HG02763 (cell line): ENCODE results near the gene EFL1.
"Not testable (repeated sequence)": the region's sequence is repeated elsewhere in the genome, so short reads cannot be mapped to it uniquely, and the experiment has no call there.

Source experiments
- ATAC-seq: cut with Tn5 transposase; IDR thresholded peaks from one replicate; pipeline ENCODE4 v1.9.1; 2021; ENCODE audit warnings: mild to moderate bottlenecking, moderate library complexity; ENCODE audit not compliant: unreplicated experiment

The EFL1 gene

DNA sequence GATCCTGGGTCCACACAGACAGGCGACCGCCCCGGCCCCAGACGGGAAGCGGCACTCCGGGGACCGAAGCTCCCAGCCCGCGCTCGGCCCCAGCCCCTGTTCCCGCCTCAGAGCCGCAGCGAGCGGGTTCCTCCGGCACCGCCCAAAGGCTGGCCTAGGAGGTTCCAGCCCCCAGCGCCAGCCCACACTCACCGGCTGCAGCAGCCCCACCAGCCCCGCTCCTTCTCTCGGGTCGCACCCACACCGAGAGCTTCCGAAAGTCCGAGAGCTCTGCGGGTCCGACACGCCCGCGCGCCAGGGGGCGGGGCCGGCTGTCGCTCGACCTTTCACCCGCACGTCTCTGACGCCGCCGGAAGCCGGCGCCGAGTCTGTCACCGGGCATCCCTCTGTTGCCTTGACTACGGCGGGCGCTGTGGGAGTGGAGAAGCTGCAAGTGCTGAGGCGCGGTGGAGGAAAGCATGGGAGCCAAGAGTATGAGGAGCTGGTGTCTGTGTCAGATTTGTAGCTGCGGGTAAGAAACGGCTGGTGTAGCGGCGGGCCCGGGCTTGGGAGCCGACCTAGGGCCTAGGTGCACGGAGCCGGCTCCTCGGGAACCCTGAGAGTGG is at the start of gene EFL1, which contains the start of gene SAXO2:
Gene EFL1, minus strand, starts transcription at position 313 of the 605 bp plus-strand sequence. CDS start 956 bp downstream, outside the sequence.
Gene SAXO2, plus strand, starts transcription at position 397 of the 605 bp plus-strand sequence. Its CDS starts 62 bp downstream, at position 459.
- ATAC-seq, result peak; percentile 96

- not testable (repeated sequence) for ATAC-seq
These were observed 48.8 kb upstream of the EFL1 start for GRCh38 chr15:82311321-82311720.

DNA sequence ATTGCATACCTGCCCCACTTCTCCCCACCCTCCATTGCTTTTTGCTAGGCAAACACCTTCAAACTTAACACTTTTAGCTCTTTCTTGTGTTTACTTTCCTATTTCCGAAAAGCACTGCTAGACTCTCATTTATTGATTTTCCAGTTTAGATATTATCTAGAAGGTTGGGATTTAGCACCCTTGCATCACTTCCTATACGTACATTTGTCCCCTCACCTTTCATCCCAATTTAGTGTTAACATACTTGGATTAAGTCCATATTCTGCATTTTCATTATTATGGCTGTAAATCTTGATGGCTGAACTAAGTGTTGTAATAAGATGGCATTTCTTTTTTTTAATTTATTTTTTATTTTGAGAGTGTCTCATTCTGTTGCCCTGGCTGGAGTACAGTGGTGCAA is 47.3 kb upstream of the EFL1 start:
- no peak for ATAC-seq

GRCh38 chr15:82307714-82308081 is 45.2 kb upstream of the EFL1 start:
- no peak for ATAC-seq

DNA sequence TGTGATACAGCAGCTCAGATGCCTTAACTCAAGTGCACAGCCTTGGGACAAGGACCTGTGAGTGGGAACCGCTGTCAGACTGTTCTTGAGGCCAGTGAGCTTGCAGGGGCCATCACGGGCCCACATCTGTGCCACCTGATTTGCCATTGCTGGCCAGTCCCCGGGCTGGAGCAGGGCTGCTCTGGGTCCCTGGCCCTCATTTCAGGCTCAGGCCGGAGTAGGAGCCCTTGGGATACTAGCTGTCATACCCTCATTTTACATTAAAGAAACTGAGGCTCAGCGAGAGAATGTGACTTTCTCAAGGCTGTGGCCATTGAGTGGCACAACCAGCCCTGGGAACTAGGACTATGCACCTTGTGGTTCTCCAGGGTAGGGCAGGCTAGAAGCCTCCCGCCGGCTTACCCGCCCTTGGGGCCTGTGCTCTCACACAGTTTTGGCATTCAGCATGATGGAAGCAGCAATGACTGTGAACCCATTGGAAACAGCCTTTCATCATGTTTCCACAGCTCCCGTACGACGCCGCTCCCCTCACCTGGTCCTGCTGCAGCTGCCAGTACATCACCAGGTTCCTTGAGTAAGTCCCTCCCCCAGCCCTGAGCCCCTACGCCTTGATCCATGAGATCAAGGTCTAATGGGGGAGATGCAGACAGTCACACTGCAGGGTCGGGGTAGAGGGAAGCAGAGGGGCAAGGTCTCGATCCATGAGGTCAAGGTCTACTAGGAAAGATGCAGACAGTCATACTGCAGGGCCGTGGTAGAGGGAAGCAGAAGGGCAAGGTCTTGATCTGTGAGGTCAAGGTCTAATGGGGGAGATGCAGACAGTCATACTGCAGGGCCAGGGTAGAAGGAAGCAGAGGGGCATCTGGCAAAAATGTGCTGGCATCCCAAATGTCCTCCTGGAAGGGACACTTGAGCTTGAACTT is 44.5 kb upstream of the EFL1 start:
- no peak for ATAC-seq

DNA sequence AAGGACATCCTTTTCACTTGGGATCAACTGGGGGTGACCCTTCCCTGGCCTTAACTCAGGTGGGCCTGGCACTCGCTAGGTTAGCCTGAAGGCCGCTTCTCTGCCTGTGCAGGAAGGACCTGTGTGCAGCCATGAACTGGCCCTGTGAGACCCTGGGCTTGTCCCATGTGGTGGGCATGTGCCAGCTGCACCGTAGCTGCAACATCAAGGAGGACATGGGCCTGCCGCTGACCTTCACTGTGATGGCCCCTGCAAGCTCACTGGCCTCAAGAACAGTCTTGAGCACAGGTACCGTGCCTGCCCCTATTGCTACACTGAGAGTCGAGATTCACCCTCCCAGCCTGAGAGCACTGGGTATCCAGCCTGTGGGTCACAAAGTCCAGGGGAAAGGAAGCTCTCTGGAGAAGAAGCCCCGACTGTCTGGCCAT is 43.1 kb upstream of the EFL1 start:
- no peak for ATAC-seq

DNA sequence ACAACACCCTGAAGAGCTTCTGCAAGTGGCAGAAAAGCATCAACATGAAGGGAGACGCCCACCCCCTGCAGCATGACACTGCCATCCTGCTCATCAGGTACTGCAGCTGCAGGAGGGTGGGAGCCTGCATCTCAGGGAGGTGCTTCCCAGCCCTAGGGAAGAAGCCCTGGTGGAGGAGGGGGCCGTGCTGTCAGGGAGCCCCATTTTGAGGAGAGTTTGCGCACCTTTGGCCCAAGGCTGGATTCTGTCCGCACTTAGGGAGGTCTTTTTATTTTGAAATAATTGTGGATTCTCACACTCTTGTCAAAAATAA is 42.2 kb upstream of the EFL1 start:
- ATAC-seq, result no peak

GRCh38 chr15:82303956-82304777 is 41.6 kb upstream of the EFL1 start:
- no peak for ATAC-seq

- no peak for ATAC-seq
These were observed 38.9 kb upstream of the EFL1 start for GRCh38 chr15:82301296-82302016.

DNA sequence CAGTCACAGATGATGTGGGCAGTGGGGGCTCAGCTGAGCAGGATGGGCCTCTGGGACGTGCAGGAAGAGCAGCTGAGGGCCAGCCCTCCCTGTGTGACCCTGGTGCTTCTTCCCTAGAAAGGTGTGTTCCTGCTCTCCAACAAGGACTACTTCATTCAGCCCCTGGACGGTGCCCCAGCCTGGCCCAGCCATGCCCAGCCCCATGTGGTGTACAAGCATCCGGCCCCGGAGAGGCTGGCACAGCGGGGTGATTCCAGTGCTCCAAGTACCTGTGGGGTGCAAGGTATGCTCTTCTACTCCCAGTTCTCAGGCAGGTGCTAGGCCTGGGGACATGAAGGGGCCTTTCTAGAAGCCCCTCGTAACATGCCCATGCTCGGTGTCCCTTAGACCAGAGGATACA is 38.3 kb upstream of the EFL1 start:
- no peak for ATAC-seq

- ATAC-seq, result not testable (repeated sequence)
These were observed 37.8 kb upstream of the EFL1 start for GRCh38 chr15:82300326-82300725.

DNA sequence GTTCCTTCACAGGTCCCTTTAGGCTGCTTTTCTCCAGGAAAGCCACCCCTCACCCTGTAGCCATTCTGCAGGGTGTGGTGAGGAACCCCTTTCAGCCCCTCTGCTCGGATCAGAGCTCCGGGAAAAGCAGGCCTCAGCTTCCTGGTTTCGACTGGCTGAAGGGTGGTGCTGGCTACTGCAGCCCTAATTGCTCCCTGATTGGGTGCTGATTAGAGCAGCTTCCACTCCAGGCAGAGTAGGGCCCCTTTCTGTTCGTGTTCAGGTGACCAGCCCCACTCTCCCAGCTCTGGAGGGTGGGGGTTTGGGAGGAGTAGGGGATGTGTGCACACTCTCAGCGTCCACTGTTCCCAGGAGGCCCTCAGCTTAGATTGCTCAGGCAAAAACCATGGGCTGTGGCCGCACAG is 37.0 kb upstream of the EFL1 start:
- not testable (repeated sequence) for ATAC-seq

GRCh38 chr15:82298520-82298919 is 36.0 kb upstream of the EFL1 start:
- ATAC-seq, result no peak

DNA sequence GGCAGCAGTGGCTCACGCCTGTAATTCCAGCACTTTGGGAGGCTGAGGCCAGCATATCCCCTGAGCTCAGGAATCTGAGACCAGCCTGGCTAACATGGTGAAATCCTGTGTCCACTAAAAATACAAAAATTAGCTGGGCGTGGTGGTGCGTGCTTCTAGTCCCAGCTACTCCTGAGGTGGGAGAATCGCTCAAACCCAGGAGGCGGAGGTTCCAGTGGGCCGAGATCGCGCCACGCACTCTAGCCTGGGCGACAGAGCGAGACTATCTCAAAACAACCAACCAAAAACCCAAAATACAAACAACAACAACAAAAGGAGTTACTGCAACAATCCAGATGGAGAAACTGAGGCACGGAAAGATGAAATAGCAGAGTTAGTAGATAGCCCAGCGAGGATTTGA is 35.5 kb upstream of the EFL1 start:
- ATAC-seq, result no peak

GRCh38 chr15:82297546-82297945 is 35.0 kb upstream of the EFL1 start:
- ATAC-seq, result no peak

GRCh38 chr15:82294061-82294690 is 31.6 kb upstream of the EFL1 start:
- no peak for ATAC-seq

DNA sequence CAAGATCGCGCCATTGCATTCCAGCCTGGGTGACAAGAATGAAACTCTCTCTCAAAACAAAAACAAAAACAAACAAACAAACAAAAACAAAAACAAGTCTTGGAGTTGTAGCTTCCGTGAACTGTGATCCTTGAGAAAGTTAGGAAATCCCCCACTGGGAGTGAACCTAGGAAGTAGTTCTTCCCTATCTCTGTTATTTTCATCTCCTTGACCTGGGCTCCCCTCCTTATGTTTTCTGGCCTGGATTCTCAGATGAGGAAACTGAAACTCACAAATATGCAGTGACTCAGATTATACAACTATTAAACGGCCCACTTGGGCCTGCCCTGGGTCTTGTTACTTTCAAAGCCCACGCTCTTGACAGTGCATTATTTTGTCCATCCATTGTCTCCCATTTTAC is 29.7 kb upstream of the EFL1 start:
- no peak for ATAC-seq

GRCh38 chr15:82288202-82288601 is 25.7 kb upstream of the EFL1 start:
- ATAC-seq, result not testable (repeated sequence)

DNA sequence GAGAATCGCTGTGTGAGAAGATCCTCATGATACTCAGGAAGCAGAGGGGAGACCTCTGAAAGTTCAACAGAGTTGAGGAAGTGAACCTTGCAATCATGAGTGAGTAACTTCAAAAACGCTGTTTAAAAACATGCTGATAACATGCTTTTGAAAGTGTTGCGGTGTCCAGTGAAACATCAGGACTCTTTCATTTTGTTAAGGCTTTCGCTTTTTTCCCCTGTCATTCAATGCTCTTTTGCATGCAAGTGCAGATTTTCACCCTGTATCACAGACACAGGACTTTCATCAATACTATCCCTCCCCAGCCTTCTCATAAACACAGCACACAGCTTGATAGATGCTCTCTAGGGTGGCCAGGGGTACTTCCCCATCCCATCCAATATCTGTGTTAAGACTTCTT is 23.9 kb upstream of the EFL1 start:
- ATAC-seq, result peak; percentile 88

DNA sequence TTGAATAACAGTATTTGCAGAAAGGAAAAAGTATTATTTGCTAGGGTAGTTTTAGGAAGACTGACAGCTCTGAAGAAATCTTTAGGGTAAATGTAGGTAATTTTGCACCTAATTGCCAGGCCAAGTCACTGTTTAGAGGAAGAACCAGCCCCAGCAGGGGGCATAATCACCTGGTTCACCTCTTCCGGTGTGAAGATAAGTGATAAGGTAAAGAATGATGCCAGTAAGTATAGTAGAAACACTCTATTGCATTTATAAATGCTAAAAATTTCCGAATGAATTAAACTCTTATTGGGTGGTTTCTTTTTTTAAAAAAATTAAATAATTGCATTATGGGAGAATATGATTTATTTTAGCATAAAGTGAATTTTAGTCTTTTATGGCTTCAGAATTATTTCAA is 21.8 kb upstream of the EFL1 start:
- ATAC-seq, result not testable (repeated sequence)
